Left lobe of liver (tissue), 2 donors: ENCODE data around the gene KRTAP2-3. TPM values are rescaled to one million over a fixed set of nuclear protein-coding genes. Genes with fewer than 3 reads are reported as not detected.
"Not testable (repeated sequence)": the region's sequence is repeated elsewhere in the genome, so short reads cannot be mapped to it uniquely, and the experiment has no call there.

Experiments
- ATAC-seq: fragments of 200-7000 bp; cut with Tn5 transposase; one replicate; pipeline ENCODE4 v1.9.1; 2020; ENCODE audit warnings: mild to moderate bottlenecking, moderate library complexity
- DNase-seq: peaks from one replicate; pipeline ENCODE4 v3.0.0-alpha.2; 2020; ENCODE audit warnings: low spot score
- total RNA-seq: library from RNA; stranded (reverse); gene quantifications from one replicate; pipeline ENCODE4 v1.2.1, GENCODE V29; 2021
- donor health status: DM: no; HTN: no; CAD: no; lungs with moderate emphysema.
- donor health status: DM: no; HTN: yes; CAD: no.

KRTAP2-3 gene
- total RNA-seq, 1 donor from 2014 or later: not detected

DNA sequence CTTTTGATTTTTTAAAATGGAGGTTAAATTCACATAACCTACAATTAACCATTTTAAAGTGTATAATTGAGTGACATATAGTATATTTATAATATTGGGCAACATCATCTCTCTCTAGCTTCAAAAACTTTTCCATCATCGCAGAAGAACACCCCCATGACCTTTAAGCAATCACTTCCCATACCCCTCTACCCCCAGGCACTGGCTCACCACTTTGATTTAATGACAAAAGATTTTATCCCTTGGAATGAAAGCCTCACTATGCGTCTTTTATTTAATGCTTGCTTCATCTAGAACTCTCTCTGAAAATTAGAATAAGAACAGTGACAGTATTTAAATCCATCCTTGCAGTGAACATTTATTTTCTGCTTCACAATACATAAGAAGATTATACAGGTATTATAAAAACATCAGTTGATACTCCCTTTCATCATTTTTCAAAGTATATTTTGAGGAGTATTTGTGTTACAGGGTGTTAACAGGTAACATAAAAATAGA is 22.0 kb downstream of the KRTAP2-3 start:
- DNase-seq: no peak
- ATAC-seq: no peak

DNA sequence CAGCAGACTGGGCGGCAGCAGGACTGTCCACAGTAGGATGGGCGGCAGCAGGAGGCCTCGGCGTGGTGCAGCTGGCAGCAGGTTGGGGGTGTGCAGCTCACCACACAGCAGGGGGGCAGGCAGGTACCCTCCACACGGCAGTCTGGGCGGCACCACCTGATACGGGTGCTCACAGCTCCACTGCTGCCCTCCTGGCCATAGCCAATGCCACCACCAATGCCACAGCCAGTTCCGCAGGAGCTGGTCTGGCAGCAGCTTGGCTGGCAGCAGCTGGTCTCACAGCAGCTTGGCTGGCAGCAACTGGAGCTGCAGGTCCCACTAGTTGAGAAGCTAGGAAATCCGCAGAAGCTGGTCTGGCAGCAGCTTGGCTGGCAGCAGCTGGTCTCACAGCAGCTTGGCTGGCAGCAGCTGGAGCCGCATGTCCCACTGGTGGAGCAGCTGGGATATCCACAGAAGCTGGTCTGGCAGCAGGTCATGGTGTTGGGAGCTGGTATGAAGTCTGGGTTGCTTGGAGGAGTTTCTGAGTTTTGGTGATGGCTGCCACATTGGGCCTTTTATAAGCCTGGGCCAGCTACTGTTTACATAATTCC is 25.5 kb downstream of the KRTAP2-3 start, which contains the start of gene KRTAP1-3:
Gene KRTAP1-3, minus strand, starts transcription at position 529 of the 590 bp plus-strand sequence. Its CDS starts 53 bp downstream, at position 476.
- ATAC-seq, DNase-seq: not testable (repeated sequence)

- no peak for ATAC-seq
- DNase-seq: no peak
Observed at GRCh38 chr17:41029633-41030245, 30.2 kb downstream of the KRTAP2-3 start, which contains the start of gene KRTAP1-4. KRTAP1-4 (minus strand) TSS chr17:41030195; CDS start chr17:41030078, 117 bp downstream.

GRCh38 chr17:41026715-41027471 is 33.0 kb downstream of the KRTAP2-3 start, which contains the start of gene KRTAP1-5:
KRTAP1-5 (minus strand) TSS chr17:41027208; CDS start chr17:41027155, 53 bp downstream.
- DNase-seq (no peak), ATAC-seq (no peak)

DNA sequence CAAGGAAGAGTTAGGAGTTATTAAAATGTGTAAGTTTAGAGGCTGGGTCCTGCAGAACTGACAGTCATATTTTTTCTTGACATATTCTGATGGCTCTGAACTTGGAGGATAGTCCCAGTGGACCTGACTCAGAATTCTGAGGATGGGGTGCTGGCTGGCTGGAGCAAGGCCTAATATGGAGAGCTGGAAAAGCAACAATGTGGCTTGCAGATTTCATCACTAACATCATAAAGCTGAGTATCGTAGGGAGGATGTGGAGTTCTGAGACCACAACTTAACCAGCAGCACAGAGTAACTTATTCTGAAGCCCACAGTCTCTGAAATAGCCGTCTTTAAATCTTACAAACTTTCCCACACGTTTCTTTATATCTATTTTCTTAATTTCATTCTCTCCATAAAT is 35.2 kb downstream of the KRTAP2-3 start:
- ATAC-seq (no peak), DNase-seq (no peak)

- ATAC-seq: no peak
- no peak for DNase-seq
Observed at GRCh38 chr17:41020336-41020735, 39.6 kb downstream of the KRTAP2-3 start.

- DNase-seq: no peak
- no peak for ATAC-seq
Observed at GRCh38 chr17:41019415-41019814, 40.5 kb downstream of the KRTAP2-3 start.

DNA sequence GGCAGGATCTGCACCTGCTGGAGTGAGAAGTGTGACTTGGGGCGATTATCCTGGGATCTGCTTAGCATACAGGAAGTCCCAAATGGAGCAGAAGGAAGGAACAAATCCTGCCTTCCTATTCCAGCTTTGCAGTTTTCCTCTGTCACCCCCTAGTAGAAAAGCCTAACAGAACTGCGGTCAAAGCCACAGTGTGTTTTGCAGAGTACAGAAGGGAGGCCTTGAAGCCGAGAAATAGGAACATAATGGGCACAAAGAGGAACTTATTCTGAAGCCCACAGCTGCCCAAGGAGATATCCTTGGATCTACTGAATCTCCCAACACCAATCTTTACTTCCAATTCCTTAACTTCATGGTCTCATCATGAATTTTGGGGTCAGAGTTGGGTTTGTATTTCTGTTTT is 41.4 kb downstream of the KRTAP2-3 start:
- ATAC-seq: no peak
- DNase-seq: no peak

- DNase-seq: no peak
- ATAC-seq: no peak
Observed at GRCh38 chr17:41016578-41017215, 43.2 kb downstream of the KRTAP2-3 start.

- no peak for DNase-seq
- no peak for ATAC-seq
Observed at GRCh38 chr17:41015454-41015853, 44.5 kb downstream of the KRTAP2-3 start.

DNA sequence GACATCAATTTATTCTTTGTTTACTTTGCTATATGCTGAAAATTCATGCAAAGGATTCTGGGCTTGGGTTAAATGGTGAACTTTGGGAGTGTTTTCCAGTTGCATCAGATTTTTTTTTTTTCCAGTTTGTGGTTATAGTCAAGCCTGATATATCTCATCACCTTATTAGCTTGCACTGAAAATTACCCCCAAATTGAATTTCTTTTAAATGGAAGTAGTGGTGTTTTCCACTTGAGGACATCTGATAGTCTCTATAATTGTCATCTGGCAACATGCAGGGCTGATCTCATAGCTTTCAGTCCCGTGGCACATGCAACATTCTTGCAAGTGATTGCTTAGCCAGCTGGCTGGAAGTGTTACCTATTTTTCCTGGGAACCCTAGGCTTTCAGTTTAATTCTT is 46.3 kb downstream of the KRTAP2-3 start:
- no peak for DNase-seq
- ATAC-seq: no peak

DNA sequence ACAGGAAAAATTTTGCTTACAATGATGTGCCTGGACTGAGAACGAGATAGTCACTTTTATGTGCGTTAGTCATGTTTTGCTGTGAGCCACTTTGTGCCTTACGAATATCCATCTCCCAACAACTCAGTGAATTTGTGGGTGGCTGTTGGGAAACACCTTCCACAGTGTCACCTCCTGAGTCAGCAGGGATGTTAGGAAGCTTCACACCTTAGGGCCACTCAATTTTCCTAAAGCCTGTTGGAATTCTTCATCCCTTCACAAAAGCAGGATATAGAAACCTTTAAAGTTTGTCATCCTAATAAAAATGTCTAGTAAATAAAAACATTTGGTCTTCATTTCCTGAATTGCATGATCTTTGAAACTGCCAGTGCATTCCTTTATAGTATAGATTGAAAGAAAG is 46.7 kb downstream of the KRTAP2-3 start:
- DNase-seq (no peak), ATAC-seq (no peak)

- no peak for ATAC-seq
- DNase-seq: no peak
Observed at GRCh38 chr17:41012326-41013120, 47.4 kb downstream of the KRTAP2-3 start.

GRCh38 chr17:41010441-41010840 is 49.5 kb downstream of the KRTAP2-3 start:
- ATAC-seq (no peak), DNase-seq (no peak)

DNA sequence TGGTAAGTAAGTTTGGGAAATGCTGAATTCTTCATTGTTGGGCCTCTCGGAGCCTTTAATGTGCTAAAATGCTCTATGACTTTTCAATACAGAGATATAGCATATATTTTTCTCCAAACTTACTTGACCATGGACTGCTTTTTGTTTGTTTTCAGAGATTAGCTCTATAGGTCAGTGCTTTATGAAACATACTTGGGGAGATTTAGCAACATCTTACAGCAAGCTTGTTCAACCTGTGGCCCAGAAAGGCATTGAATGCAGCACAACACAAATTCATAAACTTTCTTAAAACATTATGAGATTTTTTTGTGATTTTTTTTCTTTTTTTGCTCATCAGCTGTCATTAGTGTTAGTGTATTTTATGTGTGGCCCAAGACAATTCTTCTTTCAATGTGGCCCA is 50.0 kb downstream of the KRTAP2-3 start:
- no peak for DNase-seq
- no peak for ATAC-seq

GRCh38 chr17:41009301-41009760 is 50.6 kb downstream of the KRTAP2-3 start:
- ATAC-seq (no peak), DNase-seq (no peak)
